Stimulated activated CD8-positive, alpha-beta memory T cell treated with anti-CD3 and anti-CD28 coated beads, Interleukin-15, amount 100 ng/mL, for 48 hours (primary cell): ENCODE measurements around the gene MRPL32.

ENCODE experiments used
- DNase-seq, 2 donors: peaks; one replicate each; pipeline ENCODE4 v3.0.0-alpha.2; 2020; ENCODE audit warnings: low read depth in 2 of 2

MRPL32 gene

GRCh38 chr7:42964849-42965805 lies 33.0 kb downstream of the MRPL32 start:
- no peak for DNase-seq

- DNase-seq = no peak
Observed at GRCh38 chr7:42967391-42967790, 35.2 kb downstream of the MRPL32 start.

GRCh38 chr7:42972699-42973500 lies 40.7 kb downstream of the MRPL32 start:
- no peak for DNase-seq

- no peak for DNase-seq
Observed at GRCh38 chr7:42976371-42976770, 44.2 kb downstream of the MRPL32 start.

GRCh38 chr7:42978496-42978895 lies 46.3 kb downstream of the MRPL32 start:
- DNase-seq = no peak

GRCh38 chr7:42980084-42980483 lies 47.9 kb downstream of the MRPL32 start:
- DNase-seq = no peak

- DNase-seq = no peak
Observed at GRCh38 chr7:42980514-42980913, 48.3 kb downstream of the MRPL32 start.

- no peak for DNase-seq
Observed at GRCh38 chr7:42981601-42982000, 49.4 kb downstream of the MRPL32 start.

GRCh38 chr7:42982604-42983115 lies 50.5 kb downstream of the MRPL32 start:
- DNase-seq = no peak

- no peak for DNase-seq
Observed at GRCh38 chr7:42984137-42984536, 52.0 kb downstream of the MRPL32 start.

- DNase-seq = no peak
Observed at GRCh38 chr7:42986213-42986612, 54.0 kb downstream of the MRPL32 start.

- DNase-seq = no peak
Observed at GRCh38 chr7:42986781-42987248, 54.6 kb downstream of the MRPL32 start.
